Measurements from ENCODE around the gene MEX3A.
"Not testable (repeated sequence)": the region's sequence is repeated elsewhere in the genome, so short reads cannot be mapped to it uniquely, and the experiment has no call there.

Gene MEX3A

GRCh38 chr1:156118177-156118868 is 36.1 kb upstream of the MEX3A start:
- no peak for DNase-seq (ENCODE audit: low read depth in 2 of 2)

DNA sequence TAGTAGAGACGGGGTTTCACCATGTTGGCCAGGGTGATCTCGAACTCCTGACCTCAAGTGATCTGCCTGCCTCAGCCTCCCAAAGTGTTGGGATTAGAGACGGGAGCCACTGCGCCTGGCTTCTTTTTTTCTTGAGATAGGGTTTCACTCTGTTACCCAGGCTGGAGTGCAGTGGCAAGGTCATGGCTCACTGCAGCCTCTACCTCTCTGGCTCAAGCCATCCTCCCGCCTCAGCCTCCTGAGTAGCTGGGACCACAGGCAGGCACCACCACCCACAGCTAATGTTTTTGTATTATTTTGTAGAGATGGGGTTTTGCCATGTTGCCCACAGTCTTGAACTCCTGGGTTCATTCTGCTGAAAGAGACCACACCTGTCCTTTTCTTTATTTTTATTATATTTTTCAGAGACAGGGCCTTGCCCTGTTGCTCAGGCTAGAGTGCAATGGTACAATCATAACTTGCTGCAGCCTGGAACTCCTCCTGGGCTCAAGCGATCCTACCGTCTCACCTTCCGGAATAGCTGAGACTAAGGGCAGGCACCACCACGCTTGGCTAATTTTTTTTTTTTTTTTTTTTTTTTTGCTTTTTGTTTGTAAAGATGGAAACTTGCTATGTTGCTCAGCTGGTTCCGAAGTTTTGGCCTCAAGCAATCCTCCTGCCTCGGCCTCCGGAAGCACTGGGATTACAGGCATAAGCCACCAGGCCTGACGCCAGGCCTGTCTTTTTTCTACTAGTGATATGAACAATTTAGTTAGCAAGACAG is 35.3 kb upstream of the MEX3A start:
- DNase-seq (ENCODE audit: low read depth in 2 of 2), result no peak

DNA sequence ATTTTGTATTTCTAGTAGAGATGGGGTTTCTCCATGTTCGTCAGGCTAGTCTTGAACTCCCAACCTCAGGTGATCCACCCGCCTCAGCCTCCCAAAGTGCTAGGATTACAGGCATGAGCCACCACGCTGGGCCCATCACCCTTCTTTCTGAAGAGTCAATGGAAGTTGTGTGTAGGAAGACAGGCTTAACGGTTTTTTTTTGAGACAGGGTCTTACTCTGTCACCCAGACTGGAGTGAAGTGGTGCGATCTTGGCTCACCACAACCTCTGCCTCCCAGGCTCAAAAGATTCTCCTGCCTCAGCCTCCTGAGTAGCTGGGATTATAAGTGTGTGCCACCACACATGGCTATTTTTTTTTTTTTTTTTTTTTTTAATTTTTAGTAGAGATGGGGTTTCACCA is 34.5 kb upstream of the MEX3A start:
- DNase-seq (ENCODE audit: low read depth in 2 of 2), result not testable (repeated sequence)

DNA sequence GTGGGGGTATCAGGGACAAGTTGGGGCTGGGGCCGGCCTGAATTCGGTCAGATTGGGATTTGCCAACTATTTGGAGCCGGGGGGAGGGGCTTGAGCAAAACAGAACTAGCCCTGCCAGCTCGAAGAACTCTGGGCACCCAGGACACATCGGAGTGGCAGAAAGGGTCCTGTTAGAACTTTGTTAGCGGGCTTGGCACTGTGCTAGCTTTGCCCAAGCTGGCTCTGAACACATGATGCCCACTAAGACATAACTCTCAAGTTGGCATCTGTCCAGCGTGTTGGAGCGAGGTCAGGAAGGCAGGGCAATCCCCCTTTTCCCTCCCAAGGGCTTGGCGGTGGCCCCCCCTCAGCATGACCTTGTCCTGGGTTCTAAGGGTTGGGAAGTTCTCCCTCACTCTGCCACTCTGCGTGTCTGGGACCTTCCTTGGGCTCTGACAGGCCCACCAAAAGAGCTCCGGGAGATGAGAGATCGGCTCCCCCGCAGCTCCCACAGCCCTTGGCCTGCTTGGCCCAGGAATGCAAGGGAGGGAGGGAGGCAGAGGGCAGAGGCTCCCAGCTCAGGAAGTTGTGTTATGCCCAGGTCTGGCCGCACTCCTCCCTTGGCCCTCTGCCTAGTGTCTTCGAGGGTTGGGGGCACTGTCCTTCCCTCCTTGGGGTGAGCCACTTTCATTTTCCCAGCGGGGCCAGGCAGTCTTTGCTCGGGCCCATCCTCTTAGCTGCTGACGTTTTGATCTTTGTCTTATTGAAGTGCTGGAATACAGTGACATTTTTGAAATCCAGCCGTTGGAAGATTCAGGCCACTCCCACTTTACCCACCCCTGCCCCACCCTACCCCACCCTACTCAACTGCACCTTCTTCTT is 33.5 kb upstream of the MEX3A start:
- no peak for DNase-seq (ENCODE audit: low read depth in 2 of 2)

- DNase-seq (ENCODE audit: low read depth in 2 of 2), result no peak
These were observed 32.8 kb upstream of the MEX3A start for GRCh38 chr1:156114919-156115513.

DNA sequence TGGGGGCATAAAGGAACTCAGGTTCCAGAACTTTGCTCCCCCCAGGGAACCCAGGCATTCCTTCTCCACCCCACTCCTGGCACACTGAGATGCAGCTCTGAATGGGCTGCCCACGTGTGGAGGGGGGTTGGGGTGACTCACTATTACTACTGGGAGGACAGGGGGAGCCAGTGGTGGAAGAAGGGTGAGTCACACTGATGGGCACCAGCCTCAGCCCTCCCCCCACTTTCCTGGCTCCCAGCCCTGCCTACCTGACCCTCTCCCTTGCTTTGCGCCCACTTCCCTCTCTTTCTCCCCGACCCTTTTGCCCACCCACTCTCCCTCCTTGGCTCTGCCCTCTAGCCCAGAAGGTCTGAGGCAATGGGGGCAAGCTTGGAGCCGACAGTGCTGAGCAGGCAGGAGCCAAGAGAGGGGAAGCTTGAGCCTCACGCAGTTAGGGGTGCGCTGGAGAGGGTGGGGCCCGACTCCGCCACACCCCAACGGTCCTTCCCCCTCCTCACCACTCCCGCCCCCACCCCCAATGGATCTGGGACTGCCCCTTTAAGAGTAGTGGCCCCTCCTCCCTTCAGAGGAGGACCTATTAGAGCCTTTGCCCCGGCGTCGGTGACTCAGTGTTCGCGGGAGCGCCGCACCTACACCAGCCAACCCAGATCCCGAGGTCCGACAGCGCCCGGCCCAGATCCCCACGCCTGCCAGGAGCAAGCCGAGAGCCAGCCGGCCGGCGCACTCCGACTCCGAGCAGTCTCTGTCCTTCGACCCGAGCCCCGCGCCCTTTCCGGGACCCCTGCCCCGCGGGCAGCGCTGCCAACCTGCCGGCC is 32.0 kb upstream of the MEX3A start, which contains the start of gene LMNA:
Gene LMNA (plus strand): TSS at position 611 of the 818 bp plus-strand sequence. CDS start 208 bp downstream, outside the sequence.
- DNase-seq (ENCODE audit: low read depth in 2 of 2), result peak; percentile 61 to 65

DNA sequence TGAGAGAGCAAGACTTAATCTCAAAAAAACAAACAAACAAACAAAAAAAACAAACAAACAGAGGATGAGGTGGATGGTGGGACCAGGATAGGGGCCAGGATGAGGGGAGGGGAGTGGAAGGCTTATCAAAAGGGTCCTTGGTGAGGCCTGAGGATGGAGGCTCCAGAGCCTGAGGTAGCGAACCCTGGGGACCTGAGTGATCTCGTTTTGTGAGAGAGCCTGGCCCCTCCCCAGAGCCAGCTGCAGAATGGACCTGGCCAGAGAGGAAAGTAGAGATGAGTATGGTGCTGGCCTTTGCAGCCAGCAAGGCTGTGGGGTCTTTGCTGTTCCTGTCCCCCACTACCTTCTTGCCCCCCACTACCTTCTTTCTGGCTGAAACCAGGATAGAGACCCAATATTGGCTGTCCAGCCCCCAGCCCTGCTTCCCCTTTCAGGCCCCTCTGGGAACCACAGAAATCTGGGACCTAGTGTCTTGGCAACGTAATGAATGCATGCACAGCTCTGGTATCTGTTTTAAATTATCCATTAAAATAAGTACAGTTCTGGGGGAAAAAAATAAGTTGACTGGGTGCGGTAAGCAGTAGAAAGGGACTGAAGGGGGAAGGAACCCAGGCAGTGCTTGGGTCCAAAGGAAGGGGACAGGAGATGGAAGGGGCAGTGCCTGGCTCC is 31.2 kb upstream of the MEX3A start:
- DNase-seq (ENCODE audit: low read depth in 2 of 2), result no peak

DNA sequence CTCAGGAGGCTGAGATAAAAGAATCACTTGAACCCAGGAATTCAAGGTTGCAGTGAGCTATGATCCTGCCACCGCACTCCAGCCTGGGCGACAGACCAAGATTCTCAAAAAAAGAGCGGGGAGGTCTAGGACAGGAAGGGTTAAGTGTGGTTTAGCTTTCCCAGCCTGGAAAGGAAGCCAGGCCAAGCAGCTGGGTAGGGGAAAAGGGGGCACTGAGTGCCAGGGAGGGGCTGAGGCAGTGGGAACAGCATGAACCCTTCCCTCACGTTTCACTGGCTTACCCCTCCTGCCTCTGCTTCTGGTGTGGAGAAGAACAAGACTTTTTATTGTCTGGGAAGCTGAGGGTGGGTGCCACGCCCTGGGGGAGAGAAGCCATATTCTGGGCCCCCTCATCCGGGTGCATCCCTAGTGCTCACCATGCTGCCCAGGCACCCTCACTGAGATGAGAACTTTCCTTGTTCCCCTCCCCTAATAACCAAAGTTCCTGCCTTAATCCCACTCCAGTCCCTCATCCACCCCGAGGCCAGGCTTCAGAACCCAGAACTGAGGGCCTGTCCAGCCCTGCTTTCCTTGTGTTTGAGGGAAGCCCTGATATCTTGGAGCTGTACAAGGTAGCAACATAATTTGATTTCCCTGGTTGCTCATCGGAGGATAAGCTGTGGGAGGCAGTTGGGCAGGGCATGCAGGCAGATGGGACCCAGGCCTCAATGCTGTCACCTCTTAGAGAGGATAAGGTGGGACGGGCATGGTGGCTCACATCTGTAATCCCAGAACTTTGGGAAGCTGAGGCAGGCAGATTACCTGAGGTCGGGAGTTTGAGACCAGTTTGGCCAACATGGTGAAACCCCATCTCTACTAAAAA is 30.2 kb upstream of the MEX3A start:
- DNase-seq (ENCODE audit: low read depth in 2 of 2), result no peak

GRCh38 chr1:156111355-156111962 is 29.2 kb upstream of the MEX3A start:
- DNase-seq (ENCODE audit: low read depth in 2 of 2), result no peak

GRCh38 chr1:156110252-156110651 is 28.0 kb upstream of the MEX3A start:
- DNase-seq (ENCODE audit: low read depth in 2 of 2), result no peak

DNA sequence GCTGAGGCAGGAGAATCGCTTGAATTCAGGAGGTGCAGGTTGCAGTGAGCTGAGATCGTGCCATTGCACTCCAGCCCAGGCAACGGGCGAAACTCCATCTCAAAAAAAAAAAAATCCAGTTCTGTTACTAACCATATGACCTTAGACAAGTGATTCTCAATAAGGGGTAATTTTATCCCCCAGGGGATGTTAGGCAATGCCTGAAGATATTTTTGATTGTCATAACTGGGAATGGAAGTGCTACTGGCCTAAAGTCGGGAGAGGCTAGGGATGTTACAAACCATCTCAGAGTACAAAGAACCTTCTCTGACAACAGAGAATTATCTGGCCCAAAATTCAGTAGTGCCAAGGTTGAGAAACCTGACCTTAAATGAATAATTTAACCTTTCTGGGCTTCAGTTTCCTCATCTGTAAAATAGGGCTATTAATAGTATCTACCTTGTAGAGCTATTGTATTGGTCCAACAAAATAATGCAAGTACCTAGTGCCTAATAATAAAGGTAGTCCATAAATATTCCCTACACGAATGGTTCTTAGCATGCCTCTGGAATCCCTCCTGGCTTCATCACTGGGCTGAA is 26.5 kb upstream of the MEX3A start:
- DNase-seq (ENCODE audit: low read depth in 2 of 2), result no peak

GRCh38 chr1:156108057-156108456 is 25.8 kb upstream of the MEX3A start:
- DNase-seq (ENCODE audit: low read depth in 2 of 2), result no peak

DNA sequence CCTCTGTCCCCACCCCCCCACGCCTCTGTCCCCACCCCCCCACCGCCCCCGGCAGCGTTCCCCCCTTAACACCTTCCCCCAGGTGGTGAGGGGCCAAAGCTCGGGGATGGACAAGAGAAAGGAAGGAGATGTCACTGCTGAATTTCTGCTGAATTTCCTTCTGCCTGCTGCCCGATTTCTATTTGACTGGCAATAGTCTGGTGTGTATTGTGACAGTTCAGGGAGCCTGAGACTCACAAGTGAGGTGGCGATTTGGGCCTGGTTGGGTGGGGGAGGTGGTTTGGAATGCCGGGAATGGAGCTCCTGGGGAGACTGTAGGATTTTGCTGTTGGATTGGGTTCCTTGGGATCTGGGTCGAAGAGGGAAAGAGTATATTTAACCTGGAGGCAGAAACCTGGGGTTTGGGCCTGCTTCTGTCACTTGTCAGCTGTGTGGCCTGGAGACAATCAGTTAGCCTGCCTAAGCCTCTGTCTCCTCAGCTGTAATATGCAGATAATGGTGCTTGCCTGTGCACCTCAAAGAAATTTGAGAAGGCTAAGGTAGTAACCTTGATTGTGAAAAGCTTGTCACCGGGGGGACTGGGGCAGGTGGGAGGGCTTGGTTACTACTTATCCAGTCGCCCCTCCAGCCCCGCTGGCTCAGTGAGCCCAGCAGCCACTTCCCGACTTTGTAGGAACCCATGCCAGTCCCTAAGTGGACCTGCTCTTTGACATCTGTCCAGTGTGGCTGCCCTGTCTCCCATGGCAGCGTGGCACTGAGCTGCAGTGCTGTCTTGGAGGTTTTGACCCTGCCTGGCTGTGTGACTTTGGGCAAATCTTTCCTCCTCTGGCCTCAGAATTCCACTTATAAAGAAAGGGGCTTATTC is 24.6 kb upstream of the MEX3A start:
- DNase-seq (ENCODE audit: low read depth in 2 of 2), result no peak

DNA sequence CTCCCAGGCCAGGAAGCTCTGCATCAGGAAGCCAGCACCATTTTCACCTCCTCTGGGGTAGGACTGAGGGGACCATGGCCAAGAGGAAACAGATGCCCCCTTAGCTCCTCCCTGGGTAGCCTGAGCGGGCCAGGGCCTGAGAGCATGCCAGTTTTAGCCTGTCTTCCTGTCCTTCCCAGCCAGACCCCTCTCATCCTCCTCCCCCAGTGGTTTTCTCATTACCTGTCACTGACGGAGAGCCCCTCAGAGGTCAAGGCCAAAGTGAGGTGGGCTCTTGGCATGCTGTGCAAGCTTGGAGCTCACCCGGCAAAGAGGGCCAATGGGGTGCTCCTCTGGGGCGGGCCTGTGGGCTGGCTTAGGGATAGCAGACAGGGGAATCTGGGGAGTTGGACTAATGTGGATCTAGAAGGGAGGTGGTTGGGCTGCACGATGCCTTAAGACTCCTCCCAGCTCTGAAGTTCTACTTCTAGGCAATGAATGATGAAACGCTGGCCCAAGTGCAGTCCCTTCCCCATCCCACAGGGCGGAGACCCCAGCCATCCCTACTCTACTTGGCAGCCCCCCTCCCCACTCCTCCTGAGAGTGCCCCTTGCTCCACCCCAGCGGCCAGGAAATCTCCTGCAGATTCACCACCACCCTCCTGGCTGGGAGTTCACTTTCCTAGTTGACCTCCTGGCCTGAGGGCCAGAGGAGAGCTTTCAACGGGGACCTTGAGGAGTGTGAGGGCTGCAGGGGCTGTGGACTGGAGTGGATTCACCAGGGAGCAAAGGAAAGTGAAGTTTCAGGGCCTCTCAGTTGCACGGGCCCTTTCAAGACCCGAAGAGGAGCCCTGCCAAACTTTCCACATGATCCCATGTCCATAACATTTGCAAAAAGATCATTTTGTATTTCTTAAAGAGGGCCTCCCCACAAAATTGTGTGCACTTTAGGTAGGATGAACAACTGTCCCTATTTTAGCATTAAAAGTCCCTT is 22.9 kb upstream of the MEX3A start:
- DNase-seq (ENCODE audit: low read depth in 2 of 2), result no peak

DNA sequence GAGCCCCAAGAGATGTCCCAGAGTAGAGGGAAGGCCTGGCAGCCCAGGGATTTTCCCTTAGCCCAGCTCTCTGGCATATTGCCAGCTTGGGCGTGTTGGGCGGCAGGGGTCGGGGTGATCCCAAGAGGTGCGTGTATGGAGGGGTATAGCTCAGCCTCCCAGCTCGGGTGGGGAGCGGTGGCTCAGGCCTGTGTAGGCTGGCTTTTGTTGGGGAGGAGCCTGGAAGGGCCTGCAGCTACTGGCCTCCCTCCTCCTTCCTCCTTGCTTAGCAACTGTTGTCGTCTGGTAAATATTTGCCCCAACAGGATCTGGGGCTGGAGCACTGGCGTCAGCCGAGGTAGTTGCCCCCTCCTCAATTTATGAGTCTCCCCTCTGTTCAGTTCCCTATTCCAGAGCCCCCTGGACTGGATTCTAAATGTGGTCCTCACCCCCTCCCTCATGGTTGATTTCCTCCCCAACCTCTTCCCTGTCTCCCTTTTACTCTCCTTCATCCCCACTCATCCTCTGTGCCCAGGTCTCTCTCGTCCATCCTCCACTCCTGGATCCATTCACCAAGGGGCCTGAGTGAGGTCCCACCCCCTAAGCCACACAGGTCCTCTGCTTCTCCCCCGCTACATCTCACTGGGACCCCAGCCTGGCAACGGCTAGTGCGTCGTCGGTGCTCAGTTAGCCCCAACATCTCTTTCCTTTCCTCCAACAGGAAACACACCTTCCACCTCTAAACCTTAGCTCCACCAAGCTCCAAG is 22.0 kb upstream of the MEX3A start:
- DNase-seq (ENCODE audit: low read depth in 2 of 2), result no peak

- DNase-seq (ENCODE audit: low read depth in 2 of 2), result no peak
These were observed 21.3 kb upstream of the MEX3A start for GRCh38 chr1:156103521-156103947.
